GM18507 (cell line): ENCODE data around the gene ARNT2.
"Not testable (repeated sequence)": the region's sequence is repeated elsewhere in the genome, so short reads cannot be mapped to it uniquely, and the experiment has no call there.

Experiments used
- DNase-seq: peaks from one replicate; pipeline ENCODE4 v3.0.0; 2011; ENCODE audit warnings: low read depth; ENCODE audit not compliant: insufficient read length; ENCODE audit errors: extremely low spot score
- FAIRE-seq: peaks from 2 replicates; lab custom pipeline; 2011; peaks lifted over from hg19 to GRCh38; lab: Jason Lieb, UNC

ARNT2 gene

DNA sequence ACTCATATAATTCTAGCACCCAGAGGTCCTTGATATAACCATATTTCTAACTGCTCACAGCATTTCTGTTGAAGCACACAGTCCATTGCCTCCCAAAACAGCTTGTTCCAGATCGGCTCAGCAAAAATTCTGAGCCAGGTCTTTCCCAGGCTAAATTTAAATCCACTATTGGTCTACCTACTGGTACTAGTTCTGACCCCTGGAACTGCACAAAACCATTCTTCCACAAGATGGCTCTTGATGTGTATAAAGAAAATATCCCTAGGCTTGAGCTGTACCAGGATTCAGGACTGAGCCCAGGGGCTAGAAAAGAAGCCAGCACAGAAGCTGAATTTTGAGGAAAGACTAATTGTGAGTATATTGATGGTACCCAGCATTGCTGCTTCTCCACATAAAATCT, 215.5 kb downstream of the ARNT2 start:
- FAIRE-seq (no peak), DNase-seq (no peak)

- DNase-seq: no peak
- FAIRE-seq: no peak
Observed at GRCh38 chr15:80620141-80620540, 216.0 kb downstream of the ARNT2 start.

- FAIRE-seq (no peak), DNase-seq (no peak)
Observed at GRCh38 chr15:80620931-80621330, 216.7 kb downstream of the ARNT2 start.

- DNase-seq (no peak), FAIRE-seq (no peak)
Observed at GRCh38 chr15:80626643-80627120, 222.5 kb downstream of the ARNT2 start.

DNA sequence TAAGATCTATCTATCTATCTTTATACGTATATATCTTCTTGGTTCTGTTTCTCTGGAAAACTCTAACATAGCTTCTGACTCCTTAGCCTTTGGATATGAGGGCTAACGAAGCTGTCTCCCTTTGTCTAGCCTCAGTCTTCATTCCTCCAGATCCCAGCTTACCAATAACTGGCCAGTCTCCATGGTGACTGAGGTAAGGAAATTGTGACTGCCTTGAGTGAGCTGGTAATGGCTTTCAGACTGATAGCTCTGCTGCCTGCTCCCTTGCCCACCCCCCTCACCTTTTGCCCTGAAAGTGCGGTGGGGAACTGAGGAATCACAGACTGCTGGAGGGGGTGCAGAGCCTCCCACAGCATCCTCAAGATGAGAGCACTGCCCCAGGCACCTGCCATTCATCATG, 225.2 kb downstream of the ARNT2 start:
- FAIRE-seq (no peak), DNase-seq (no peak)

DNA sequence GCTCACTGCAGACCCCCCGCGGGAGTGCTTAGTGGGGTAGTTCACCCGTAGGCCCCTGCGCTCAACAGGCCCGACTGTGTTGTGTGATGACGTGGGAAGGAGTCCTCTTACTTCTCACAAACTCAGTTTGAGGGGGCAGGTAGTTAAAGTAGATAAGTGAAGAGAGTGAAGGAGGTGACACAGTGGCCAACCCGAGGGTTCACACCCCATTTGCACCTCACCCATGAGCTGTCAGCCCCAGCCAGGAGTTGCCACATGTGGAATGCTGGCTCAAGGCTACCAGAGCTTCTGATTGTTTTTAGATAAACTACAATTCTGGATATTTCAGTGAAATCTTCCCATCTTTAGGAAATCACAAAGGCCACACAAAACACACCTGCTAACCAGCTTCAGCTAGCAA, 226.8 kb downstream of the ARNT2 start:
- FAIRE-seq: no peak
- no peak for DNase-seq

- DNase-seq (no peak), FAIRE-seq (no peak)
Observed at GRCh38 chr15:80633221-80633620, 229.0 kb downstream of the ARNT2 start.

GRCh38 chr15:80635953-80636352, 231.8 kb downstream of the ARNT2 start:
- DNase-seq (no peak), FAIRE-seq (no peak)

- no peak for DNase-seq
- FAIRE-seq: no peak
Observed at GRCh38 chr15:80636675-80637074, 232.5 kb downstream of the ARNT2 start.

- FAIRE-seq (no peak), DNase-seq (no peak)
Observed at GRCh38 chr15:80637747-80638146, 233.6 kb downstream of the ARNT2 start.

GRCh38 chr15:80638553-80639167, 234.5 kb downstream of the ARNT2 start:
- FAIRE-seq (no peak), DNase-seq (no peak)

DNA sequence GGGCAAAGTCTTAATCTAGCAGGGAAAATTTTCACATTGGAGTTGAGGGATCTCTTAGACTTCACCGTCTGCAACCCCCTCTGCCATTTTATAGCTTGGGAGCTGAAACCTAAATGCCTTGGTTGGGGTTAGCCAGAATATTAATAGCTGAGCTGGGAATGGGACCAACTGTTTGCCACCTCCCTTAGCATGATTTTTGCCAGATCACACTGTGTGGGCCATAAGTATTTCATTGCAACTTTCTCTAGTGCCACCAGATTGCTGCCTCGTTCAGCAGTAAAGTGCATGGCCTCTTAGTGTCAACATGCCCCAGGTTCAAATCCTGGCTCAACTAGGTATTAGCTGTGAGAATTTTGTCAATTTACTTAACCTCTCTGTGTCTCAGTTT, 235.0 kb downstream of the ARNT2 start:
- DNase-seq (no peak), FAIRE-seq (no peak)

GRCh38 chr15:80640531-80641121, 236.4 kb downstream of the ARNT2 start:
- DNase-seq (no peak), FAIRE-seq (no peak)

- FAIRE-seq (no peak), DNase-seq (no peak)
Observed at GRCh38 chr15:80641384-80641783, 237.2 kb downstream of the ARNT2 start.

GRCh38 chr15:80643431-80643951, 239.3 kb downstream of the ARNT2 start:
- DNase-seq (no peak), FAIRE-seq (no peak)

DNA sequence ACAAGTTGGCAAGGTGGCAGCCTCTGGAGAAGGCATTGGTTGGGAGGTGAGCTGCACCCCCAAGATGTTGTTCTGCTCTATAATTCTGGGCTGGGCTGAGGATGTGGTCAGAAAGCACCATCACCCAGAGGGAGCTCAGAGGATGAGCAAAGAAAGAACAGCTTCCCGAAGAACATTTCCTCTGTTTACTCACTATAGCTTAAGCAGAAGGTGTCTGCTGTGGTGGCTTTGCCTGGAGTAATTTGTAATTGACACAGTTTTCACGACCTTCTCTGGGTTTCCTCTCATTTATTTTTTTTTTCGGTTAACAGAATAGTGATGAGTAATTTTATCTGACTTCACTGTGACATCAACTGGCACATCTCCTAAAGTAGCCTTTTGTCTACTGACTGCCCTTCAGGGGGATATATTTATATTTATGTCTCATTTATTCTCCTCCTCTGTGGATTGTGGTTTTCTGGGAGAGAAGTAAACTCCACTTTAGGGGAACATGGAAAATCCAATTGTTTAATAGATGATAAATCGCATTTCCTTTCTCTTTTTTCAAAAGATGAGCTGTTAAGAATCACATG, 241.4 kb downstream of the ARNT2 start:
- FAIRE-seq: no peak

DNA sequence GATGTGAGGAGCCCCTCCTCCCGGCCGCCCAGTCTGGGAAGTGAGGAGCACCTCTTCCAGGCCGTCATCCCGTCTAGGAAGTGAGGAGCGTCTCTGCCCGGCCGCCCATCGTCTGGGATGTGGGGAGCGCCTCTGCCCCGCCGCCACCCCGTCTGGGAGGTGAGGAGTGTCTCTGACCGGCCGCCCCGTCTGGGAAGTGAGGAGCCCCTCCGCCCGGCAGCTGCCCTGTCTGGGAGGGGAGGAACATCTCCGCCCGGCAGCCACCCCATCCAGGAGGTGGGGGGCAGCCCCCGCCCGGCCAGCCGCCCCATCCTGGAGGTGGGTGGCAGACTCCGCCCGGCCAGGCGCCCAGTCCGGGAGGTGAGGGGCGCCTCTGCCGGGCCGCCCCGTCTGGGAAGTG, 243.2 kb downstream of the ARNT2 start:
- FAIRE-seq, DNase-seq: not testable (repeated sequence)

More for the DNA sequence above, 241.4 kb downstream of the ARNT2 start:
- no peak for DNase-seq
